Skin epidermis (tissue), 12 donors: ENCODE results near the gene IMPA2.
A peak's percentile ranks its signal among the peaks of the same experiment; 100 is the strongest.

Source experiments
- H3K27ac ChIP-seq, 21 experiments: fragments of 200-600 bp; sonication (generic) in 11 of 21; one replicate each; pipeline ENCODE4 v1.5.0; 2020; ENCODE audit warnings: mild to moderate bottlenecking in 3 of 21, inconsistent platforms in 2 of 21, moderate library complexity in 2 of 21
- H3K4me3 ChIP-seq, 7 experiments: fragments of 200-600 bp; sonication (generic) in 2 of 7; one replicate each; pipeline ENCODE4 v1.5.0; 2020; ENCODE audit warnings: inconsistent platforms in 2 of 7, mild to moderate bottlenecking in 2 of 7, moderate library complexity in 1 of 7

IMPA2 gene

DNA sequence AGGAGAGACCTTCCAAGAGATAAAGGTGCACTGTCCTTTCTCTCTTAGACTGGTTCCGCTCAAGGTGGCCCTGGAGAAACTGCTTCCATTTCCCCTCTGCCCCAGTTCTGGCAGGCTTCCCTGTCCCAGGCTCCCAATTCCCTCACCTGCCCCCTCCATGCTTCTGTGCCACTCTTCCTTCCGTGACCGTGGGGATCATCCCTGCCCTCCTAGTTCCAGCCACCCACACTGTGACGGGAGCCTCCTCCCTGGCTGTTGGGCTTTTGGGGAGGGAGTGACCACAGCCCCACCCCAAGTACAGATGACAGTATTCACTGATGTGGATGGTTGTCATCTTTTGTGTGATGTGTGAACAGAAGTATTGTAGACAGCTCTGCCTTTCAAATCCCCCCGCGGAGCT is 2.8 kb downstream of the IMPA2 start:
- peak overlapping the region; percentile 23 to 96 (median 78) for H3K4me3 ChIP-seq
- H3K27ac ChIP-seq = peak overlapping the region in 11 of 21 experiments; percentile 15 to 97 (median 81)

GRCh38 chr18:11985586-11985985 is 4.3 kb downstream of the IMPA2 start:
- Histone ChIP-seq H3K4me3 (peak overlapping the region in 1 of 7 experiments; percentile 11), H3K27ac (peak overlapping the region in 3 of 21 experiments; percentile 37 to 64 (median 47))

GRCh38 chr18:11986061-11986460 is 4.8 kb downstream of the IMPA2 start:
- Histone ChIP-seq H3K27ac (peak overlapping the region in 3 of 21 experiments; percentile 37 to 64 (median 47)), H3K4me3 (peak overlapping the region in 1 of 7 experiments; percentile 11)

- peak overlapping the region in 5 of 21 experiments; percentile 0 to 46 (median 5) for H3K27ac ChIP-seq
These were observed 6.2 kb downstream of the IMPA2 start for GRCh38 chr18:11987527-11987926.

DNA sequence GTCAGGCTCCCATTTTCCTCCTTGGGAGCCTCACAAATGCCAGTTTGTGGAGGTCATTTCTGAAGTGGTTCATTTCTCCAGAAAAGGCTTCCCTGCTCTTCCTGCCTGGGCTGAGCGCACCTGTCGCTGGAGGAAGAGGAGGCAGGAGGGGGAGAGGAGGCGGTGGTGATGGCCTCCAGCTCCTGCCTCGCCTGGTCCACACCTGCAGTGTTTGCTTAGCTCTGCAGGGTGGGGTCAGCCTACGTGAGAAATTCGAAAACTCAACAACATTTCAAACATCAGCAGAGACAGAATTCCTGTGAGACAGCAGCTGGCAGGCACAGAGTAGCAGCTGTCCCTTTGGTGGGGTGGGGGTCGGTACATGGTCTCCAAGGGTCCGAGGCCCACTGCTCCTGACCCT is 7.9 kb downstream of the IMPA2 start:
- H3K27ac ChIP-seq = peak overlapping the region in 10 of 21 experiments; percentile 1 to 66 (median 52)

More at GRCh38 chr18:11987527-11987926, 6.2 kb downstream of the IMPA2 start:
- H3K4me3 ChIP-seq = no peak overlapping the region

GRCh38 chr18:11989966-11990380 is 8.7 kb downstream of the IMPA2 start:
- Histone ChIP-seq H3K27ac (peak overlapping the region in 8 of 21 experiments; percentile 23 to 66 (median 53)), H3K4me3 (no peak overlapping the region)

More for the DNA sequence above, 7.9 kb downstream of the IMPA2 start:
- no peak overlapping the region for H3K4me3 ChIP-seq

DNA sequence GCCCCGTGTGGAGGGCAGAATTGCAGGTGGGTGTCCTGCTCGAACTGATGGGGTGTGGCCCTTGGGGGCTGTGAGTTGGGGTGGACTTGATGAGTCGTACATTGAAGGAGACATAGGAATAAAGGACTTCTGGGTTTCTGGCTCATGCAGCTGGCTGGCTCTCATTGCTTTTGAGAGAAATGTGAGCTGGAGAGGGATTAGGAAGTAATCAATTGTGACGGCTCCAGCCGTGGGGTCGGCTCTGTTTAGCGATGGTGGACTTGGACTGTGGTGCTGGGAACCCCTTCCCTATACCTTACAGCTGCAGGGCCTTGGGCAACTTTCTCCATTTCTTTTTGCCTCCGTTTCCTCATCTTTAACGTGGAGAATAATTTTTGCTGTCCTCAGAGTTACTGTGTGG is 9.2 kb downstream of the IMPA2 start:
- peak overlapping the region in 7 of 21 experiments; percentile 12 to 68 (median 49) for H3K27ac ChIP-seq
- no peak overlapping the region for H3K4me3 ChIP-seq

DNA sequence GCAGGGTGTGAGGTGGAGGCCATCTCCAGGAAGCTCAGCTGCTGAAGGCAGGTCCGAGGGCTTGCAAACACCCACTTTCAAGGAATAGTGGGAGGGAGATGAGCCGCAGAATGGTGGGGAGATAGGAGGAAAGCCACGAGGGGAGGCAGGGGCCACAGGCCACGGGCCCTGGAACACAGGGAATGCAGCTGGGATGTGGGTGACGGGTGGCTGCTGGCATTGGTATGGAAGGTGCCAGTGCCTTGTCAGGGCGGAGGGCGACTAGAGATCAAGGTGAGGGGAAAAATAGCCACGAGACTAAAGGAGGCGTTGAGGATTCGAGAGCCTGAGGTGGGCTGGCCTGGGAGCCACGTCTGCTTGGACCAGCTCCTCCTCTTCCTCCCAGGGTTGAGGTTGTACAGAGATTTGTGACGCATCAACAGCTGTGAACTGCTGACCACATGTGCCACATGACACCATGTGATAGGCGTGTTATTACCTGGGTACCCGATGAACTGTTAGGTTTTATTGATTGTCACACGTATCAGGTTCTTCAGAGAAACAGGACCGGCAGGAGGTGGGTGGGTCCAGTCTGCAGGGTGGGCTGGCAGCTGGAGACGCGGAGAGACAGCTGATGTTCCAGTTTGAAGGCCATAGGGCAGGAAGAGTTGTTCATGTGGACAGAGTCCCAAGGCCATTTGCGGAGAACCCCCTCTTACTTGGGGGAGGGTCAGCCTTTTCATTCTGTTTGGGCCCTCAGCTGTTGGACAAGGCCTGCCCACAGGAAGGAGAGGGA is 9.9 kb downstream of the IMPA2 start:
- Histone ChIP-seq H3K27ac (peak overlapping the region in 7 of 21 experiments; percentile 5 to 68 (median 27)), H3K4me3 (no peak overlapping the region)

DNA sequence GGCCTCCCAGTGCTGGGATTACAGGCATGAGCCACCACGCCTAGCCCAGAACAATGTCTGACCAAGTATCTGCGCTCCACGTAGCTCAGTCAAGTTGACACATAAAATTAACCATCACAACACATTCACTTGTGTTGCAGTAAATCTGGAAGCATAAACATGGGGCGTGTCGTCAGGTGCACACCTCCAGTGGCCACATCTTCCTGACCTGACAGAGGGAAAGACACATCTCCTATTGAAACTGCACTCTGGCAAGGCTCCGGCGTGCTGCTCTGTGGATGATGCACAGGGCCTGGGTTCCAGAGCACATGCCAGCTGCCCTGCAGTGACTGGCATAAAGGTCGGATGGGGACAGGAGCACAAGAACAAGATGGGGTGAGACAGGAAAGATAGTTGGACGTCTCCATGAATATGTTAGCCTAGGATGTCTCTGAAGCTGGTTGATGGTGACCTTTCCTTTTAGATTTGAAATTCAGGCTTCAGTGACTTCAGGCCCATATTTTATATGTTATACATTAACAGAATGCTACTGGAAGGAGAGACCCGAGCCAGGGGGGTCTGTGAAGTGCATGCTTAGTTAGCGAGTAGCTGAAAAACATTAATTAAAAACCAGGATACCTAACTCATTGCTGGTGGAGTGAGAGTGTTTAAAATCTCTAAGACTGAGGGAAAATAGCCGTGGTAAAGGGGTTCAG is 10.9 kb downstream of the IMPA2 start:
- Histone ChIP-seq H3K27ac (peak overlapping the region in 6 of 21 experiments; percentile 2 to 68 (median 42)), H3K4me3 (no peak overlapping the region)

DNA sequence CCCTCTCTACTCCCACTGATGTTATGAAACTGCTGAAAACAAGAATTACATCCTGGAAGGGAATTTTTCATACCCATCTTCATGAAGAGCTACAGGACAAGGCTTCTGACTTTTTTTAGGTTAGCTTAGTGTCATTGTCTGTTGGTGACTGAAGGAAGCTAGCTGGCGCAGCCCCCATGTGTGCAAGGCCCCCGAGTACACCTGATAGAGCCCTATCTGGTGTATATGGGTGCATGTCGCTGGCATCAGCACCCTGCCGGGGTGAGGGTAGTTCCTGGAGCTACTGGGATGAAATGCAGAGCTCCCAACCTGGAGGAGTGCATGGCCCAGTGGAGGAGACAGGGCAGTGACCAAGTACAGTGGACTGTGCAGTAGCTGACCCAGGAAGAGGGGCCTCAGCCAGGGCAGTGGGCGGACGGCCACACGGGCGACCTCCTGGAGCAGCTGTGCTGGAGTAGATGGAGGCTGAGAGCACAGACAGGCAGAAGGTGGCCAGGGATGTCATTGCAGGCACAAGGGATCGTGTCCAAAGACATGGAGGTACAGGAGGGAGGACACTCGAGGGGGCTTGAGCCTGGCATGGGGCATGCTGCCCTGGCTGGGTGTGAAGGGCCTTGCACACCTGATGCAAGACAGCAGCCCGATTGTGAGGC is 12.1 kb downstream of the IMPA2 start:
- H3K27ac ChIP-seq = peak overlapping the region in 15 of 21 experiments; percentile 6 to 70 (median 44)
- no peak overlapping the region for H3K4me3 ChIP-seq

DNA sequence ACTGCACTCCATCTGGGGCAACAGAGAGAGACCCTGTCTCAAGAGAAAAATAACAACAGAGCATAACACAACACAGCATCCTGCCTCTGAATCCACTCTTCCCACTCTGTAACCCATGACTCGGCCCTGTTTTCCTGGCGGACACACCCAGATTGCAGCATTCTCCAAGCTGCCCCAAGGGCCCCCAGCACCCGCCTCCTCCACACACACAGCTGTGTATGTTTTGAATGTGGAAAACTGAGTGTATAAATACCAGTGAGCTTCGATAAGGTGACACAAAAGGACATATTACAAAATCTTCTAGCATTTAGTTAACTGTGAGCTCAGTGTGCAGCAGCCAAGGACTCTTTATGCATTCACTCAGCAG is 13.0 kb downstream of the IMPA2 start:
- peak overlapping the region in 15 of 21 experiments; percentile 22 to 72 (median 59) for H3K27ac ChIP-seq

GRCh38 chr18:11994703-11995444 is 13.6 kb downstream of the IMPA2 start:
- Histone ChIP-seq H3K27ac (peak overlapping the region in 17 of 21 experiments; percentile 19 to 72 (median 51)), H3K4me3 (no peak overlapping the region)

More for the DNA sequence above, 13.0 kb downstream of the IMPA2 start:
- H3K4me3 ChIP-seq = no peak overlapping the region

GRCh38 chr18:11995445-11996189 is 14.3 kb downstream of the IMPA2 start:
- Histone ChIP-seq H3K27ac (peak overlapping the region in 18 of 21 experiments; percentile 19 to 72 (median 46)), H3K4me3 (no peak overlapping the region)

DNA sequence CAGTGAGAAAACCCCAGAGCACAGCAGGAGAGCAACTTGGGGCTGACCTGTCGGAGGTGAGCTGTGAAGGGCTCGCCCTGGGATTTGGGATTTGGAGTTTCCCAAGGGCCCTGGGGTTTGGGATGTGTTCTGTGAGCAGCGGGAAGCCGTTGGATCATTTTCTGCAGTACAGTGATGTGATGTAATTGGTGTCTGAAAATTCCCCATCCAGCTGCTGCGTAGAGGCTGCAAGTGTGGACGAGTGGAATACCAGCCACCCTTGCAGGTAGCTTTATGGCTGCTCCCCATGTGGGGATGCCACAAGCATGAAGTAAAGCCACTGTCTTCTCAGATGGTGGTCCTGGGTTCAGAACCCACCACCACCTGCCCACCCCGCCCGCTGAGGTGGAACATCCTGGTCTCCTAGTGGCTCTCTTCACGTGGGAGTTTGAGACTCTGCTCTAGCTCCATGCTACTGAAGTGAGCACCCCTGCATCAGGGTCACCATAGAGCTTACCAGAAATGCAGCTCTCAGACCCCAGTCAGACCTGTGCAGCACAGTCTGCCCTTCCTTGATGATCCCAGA is 15.0 kb downstream of the IMPA2 start:
- no peak overlapping the region for H3K4me3 ChIP-seq
- peak overlapping the region in 13 of 21 experiments; percentile 9 to 72 (median 47) for H3K27ac ChIP-seq

DNA sequence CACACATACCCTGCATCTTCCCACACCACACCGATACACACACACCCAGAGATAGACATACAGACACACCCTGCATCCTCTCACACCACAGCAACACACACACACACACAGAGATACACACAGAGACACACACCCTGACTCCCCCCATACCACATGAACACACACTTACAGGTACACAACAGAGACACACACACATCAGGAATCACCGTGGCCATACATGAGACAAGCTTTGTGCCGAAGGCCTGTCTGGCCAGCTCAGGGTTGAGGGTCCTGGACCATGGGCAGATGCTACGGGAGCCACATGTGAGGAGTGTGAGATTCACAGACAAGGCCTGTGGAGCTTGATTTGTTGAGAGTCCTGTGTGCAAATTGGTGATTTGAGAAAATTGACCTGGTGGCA is 15.6 kb downstream of the IMPA2 start:
- peak overlapping the region in 6 of 21 experiments; percentile 4 to 72 (median 30) for H3K27ac ChIP-seq
- H3K4me3 ChIP-seq = no peak overlapping the region

DNA sequence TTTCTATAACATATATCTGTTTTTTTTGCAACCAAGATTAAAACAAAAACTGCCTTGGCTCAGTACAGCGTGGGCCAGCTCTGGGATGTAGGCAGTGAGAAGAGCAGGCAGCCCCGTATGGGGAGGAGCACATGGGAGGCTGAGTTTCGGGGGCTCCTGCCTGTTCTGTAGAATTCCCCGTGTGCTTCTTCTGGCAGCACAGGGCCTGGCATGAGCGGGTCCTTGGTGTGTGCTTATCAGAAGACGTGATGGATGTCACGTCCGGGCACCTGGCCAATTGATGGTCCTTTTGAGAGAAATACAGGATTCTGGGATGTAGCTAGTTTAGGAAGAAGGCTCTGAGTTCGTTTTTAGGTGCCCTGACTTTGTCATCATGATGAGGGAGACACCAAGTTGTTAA is 16.2 kb downstream of the IMPA2 start:
- peak overlapping the region in 4 of 21 experiments; percentile 4 to 42 (median 33) for H3K27ac ChIP-seq
- no peak overlapping the region for H3K4me3 ChIP-seq

GRCh38 chr18:11998193-11998592 is 16.9 kb downstream of the IMPA2 start:
- Histone ChIP-seq H3K4me3 (no peak overlapping the region), H3K27ac (peak overlapping the region in 6 of 21 experiments; percentile 5 to 42 (median 28))

GRCh38 chr18:11999429-11999828 is 18.1 kb downstream of the IMPA2 start:
- Histone ChIP-seq H3K4me3 (no peak overlapping the region), H3K27ac (no peak overlapping the region)
